Stimulated activated CD8-positive, alpha-beta memory T cell treated with anti-CD3 and anti-CD28 coated beads, Interleukin-15, amount 100 ng/mL, for 48 hours (primary cell): ENCODE measurements around the gene FBXL14.
"Not testable (repeated sequence)": the region's sequence is repeated elsewhere in the genome, so short reads cannot be mapped to it uniquely, and the experiment has no call there.

Experiments
- DNase-seq, 2 donors: peaks; one replicate each; pipeline ENCODE4 v3.0.0-alpha.2; 2020; ENCODE audit warnings: low read depth in 2 of 2

Gene FBXL14

GRCh38 chr12:1620092-1620491 lies 25.7 kb upstream of the FBXL14 start:
- DNase-seq: no peak

- DNase-seq: no peak
These were observed 25.2 kb upstream of the FBXL14 start for GRCh38 chr12:1619587-1619986.

- no peak for DNase-seq
These were observed 24.8 kb upstream of the FBXL14 start for GRCh38 chr12:1619159-1619558.

- no peak for DNase-seq
These were observed 24.1 kb upstream of the FBXL14 start for GRCh38 chr12:1618489-1618888.

- DNase-seq: no peak
These were observed 22.1 kb upstream of the FBXL14 start for GRCh38 chr12:1616233-1617066.

- DNase-seq: no peak
These were observed 20.0 kb upstream of the FBXL14 start for GRCh38 chr12:1614360-1614759.

- no peak for DNase-seq
These were observed 19.5 kb upstream of the FBXL14 start for GRCh38 chr12:1613860-1614259.

GRCh38 chr12:1611803-1612572 lies 17.6 kb upstream of the FBXL14 start:
- no peak for DNase-seq

GRCh38 chr12:1610072-1610643 lies 15.8 kb upstream of the FBXL14 start:
- no peak for DNase-seq

- no peak for DNase-seq
These were observed 14.3 kb upstream of the FBXL14 start for GRCh38 chr12:1608713-1609119.

- DNase-seq: no peak
These were observed 13.7 kb upstream of the FBXL14 start for GRCh38 chr12:1607940-1608712.

- DNase-seq: no peak
These were observed 11.7 kb upstream of the FBXL14 start for GRCh38 chr12:1606021-1606622.

GRCh38 chr12:1605129-1606020 lies 11.0 kb upstream of the FBXL14 start:
- DNase-seq: peak in 1 of 2 donors; percentile 27

GRCh38 chr12:1604464-1604863 lies 10.1 kb upstream of the FBXL14 start:
- no peak for DNase-seq

- no peak for DNase-seq
These were observed 9.1 kb upstream of the FBXL14 start for GRCh38 chr12:1603269-1603993.

GRCh38 chr12:1602706-1603105 lies 8.3 kb upstream of the FBXL14 start:
- not testable (repeated sequence) for DNase-seq

GRCh38 chr12:1598757-1599156 lies 4.4 kb upstream of the FBXL14 start:
- DNase-seq: no peak

- DNase-seq: no peak
These were observed 1.4 kb upstream of the FBXL14 start for GRCh38 chr12:1595690-1596347.

GRCh38 chr12:1595026-1595561 lies 713 bp upstream of the FBXL14 start:
- DNase-seq: no peak
